Stomach (tissue), 9 donors: ENCODE measurements around the gene NFATC1. TPM values are rescaled to one million over a fixed set of nuclear protein-coding genes. Genes with fewer than 3 reads are reported as not detected.
A peak's percentile ranks its signal among the peaks of the same experiment; 100 is the strongest.

Experiments
- DNase-seq, 2 donors: peaks; one replicate each; pipeline versions ENCODE4 v3.0.0 to v3.0.0-alpha.2; 2013 to 2019
- H3K27ac ChIP-seq, 5 donors: fragments of 200-600 bp in 4 of 5; sonication (generic) in 4 of 5; one replicate each; pipeline ENCODE4 v1.5.1; 2013 to 2019; ENCODE audit warnings: mild to moderate bottlenecking in 1 of 5, moderate library complexity in 1 of 5
- H3K27me3 ChIP-seq, 3 donors: fragments of 200-600 bp; sonication (generic); one replicate each; pipeline ENCODE4 v1.5.1; 2017 to 2019; ENCODE audit warnings: mixed run types in 1 of 3
- H3K36me3 ChIP-seq, 4 donors: fragments of 200-600 bp; sonication (generic); 1 replicate in 3 of 4; 2 replicates in 1 of 4; pipeline ENCODE4 v1.5.1; 2016 to 2019
- H3K4me1 ChIP-seq, 4 donors: fragments of 200-600 bp; sonication (generic); one replicate each; pipeline ENCODE4 v1.5.1; 2016 to 2019
- H3K4me3 ChIP-seq, 4 donors: fragments of 200-600 bp; sonication (generic) in 3 of 4; one replicate each; pipeline ENCODE4 v1.5.1; 2016 to 2019; ENCODE audit warnings: mild to moderate bottlenecking in 1 of 4
- H3K9me3 ChIP-seq, 4 donors: fragments of 200-600 bp; sonication (generic); one replicate each; pipeline ENCODE4 v1.5.1; 2016 to 2019
- EP300 ChIP-seq: sonication (generic); formaldehyde crosslinking; IDR thresholded peaks from one replicate; pipeline ENCODE4 v1.6.1; 2017; ENCODE audit warnings: antibody characterized with exemption
- POLR2A ChIP-seq, 4 donors: fragments of 450-650 bp; IDR thresholded peaks; one replicate each; pipeline ENCODE4 v1.6.1; 2016; ENCODE audit warnings: antibody characterized with exemption in 4 of 4, control low read depth in 2 of 4, mild to moderate bottlenecking in 1 of 4, moderate library complexity in 1 of 4
- POLR2AphosphoS5 ChIP-seq, 3 donors: sonication (generic); formaldehyde crosslinking; IDR thresholded peaks; one replicate each; pipeline ENCODE4 v1.6.1; 2016; ENCODE audit warnings: antibody characterized with exemption in 3 of 3
- WGBS, 5 donors: extraction: QIAGEN DNeasy Blood & Tissue Kit in 3 of 5; methylation state at CpG; one replicate each; pipeline versions ENCODE4 v1.1.5 to v1.1.7; 2013 to 2018; 5-methylcytosine and 5-hydroxymethylcytosine counted together
- intact Hi-C: fragments of 100-400 bp; cut with DNase I; formaldehyde crosslinking; loops from one replicate; pipeline ENCODE4 v1.15.1; 2023; ENCODE audit warnings: low total_unique reads
- polyA plus RNA-seq, 3 donors: library from polyadenylated mRNA; stranded (reverse); fragments of 200-250 nt; gene quantifications; one replicate each; pipeline ENCODE4 v1.2.3, GENCODE V29; 2013
- total RNA-seq, 5 donors: library from RNA; depleted of rRNA; stranded (reverse); fragments of >200 nt; gene quantifications; one replicate each; pipeline versions ENCODE4 v1.1.0 to v1.2.3, GENCODE V29; 2014 to 2016
- TF ChIP-seq, protein P1 (sequence below), 7 experiments: fragments of 450-650 bp in 4 of 7; fragments of 200-600 bp in 3 of 7; sonication (generic) in 3 of 7; IDR thresholded peaks; one replicate each; pipeline ENCODE4 v1.5.1; 2016 to 2019; ENCODE audit warnings: antibody characterized with exemption in 7 of 7, control low read depth in 2 of 7, mild to moderate bottlenecking in 1 of 7
- donor health status: healthy with polysubstance abuse.
- donor health status: Bipolar disorder and iron deficiency.
- donor health status: healthy.

NFATC1 gene
- total and polyA plus RNA-seq, 8 donors, result 2.6 to 14.0 (median 6.1) TPM

- 66 to 76% (median 71%) methylated on average over 15 to 22 of the region's 22 CpGs for WGBS, 5 donors
- peak in 1 of 2 donors; percentile 89 for DNase-seq
- no peak for TF ChIP-seq POLR2AphosphoS5 (IDR thresholded peaks at IDR 0.05)
- no peak for TF ChIP-seq EP300
- TF ChIP-seq POLR2A (IDR thresholded peaks at IDR 0.05), result no peak
- TF ChIP-seq, protein P1, sequence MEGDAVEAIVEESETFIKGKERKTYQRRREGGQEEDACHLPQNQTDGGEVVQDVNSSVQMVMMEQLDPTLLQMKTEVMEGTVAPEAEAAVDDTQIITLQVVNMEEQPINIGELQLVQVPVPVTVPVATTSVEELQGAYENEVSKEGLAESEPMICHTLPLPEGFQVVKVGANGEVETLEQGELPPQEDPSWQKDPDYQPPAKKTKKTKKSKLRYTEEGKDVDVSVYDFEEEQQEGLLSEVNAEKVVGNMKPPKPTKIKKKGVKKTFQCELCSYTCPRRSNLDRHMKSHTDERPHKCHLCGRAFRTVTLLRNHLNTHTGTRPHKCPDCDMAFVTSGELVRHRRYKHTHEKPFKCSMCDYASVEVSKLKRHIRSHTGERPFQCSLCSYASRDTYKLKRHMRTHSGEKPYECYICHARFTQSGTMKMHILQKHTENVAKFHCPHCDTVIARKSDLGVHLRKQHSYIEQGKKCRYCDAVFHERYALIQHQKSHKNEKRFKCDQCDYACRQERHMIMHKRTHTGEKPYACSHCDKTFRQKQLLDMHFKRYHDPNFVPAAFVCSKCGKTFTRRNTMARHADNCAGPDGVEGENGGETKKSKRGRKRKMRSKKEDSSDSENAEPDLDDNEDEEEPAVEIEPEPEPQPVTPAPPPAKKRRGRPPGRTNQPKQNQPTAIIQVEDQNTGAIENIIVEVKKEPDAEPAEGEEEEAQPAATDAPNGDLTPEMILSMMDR (IDR thresholded peaks at IDR 0.05), result no peak
Observed at GRCh38 chr18:79496978-79497637, 101.4 kb downstream of the NFATC1 start.

DNA sequence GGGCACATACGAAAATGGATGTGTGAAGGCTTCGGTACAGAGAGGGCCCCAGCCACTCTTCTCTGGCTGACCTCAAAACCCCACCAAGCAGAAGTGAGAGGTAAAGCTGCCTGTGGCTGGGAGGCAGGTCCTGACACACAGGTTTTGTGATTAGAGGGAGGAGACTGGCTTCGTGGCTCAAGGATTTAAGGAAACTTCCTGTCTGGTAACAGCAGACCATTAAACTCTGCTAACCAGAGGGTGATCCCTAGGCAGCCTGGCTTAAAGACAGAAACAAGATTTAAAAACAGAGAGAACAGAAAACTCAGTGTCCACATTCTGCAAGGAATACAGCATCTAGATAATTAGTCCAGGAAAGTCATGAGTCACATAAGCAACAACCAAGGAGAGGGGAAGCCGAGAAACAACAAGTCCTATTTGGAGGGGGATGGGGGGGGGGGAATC lies 101.9 kb downstream of the NFATC1 start:
- Histone ChIP-seq H3K4me1 (peaks cover 0 to 13% (median 0%) of the 10 kb centered on the region in 4 donors), H3K9me3 (peaks cover 0 to 21% (median 12%) of the 10 kb centered on the region in 4 donors), H3K27me3 (no peaks in the 10 kb centered on the region), H3K36me3 (peaks cover 0 to 12% (median 8%) of the 10 kb centered on the region in 4 donors), H3K4me3 (no peak overlapping the region), H3K27ac (peak overlapping the region in 1 of 5 donors; percentile 42)
- DNase-seq, result no peak
- TF ChIP-seq POLR2AphosphoS5 (IDR thresholded peaks at IDR 0.05), result no peak
- TF ChIP-seq, protein P1 (IDR thresholded peaks at IDR 0.05), result no peak
- no peak for TF ChIP-seq POLR2A (IDR thresholded peaks at IDR 0.05)
- TF ChIP-seq EP300, result no peak
- intact Hi-C loops, result no loop called here
- 63 to 81% (median 73%) methylated on average over 4 of the region's 4 CpGs for WGBS, 5 donors

More at GRCh38 chr18:79496978-79497637, 101.4 kb downstream of the NFATC1 start:
- H3K9me3 ChIP-seq, result peaks cover 0 to 21% (median 12%) of the 10 kb centered on the region in 4 donors
- H3K27ac ChIP-seq, result peak overlapping the region in 2 of 5 donors; percentile 19 to 42
- peaks cover 0 to 13% (median 0%) of the 10 kb centered on the region in 4 donors for H3K4me1 ChIP-seq
- intact Hi-C loops, result no loop called here
- H3K4me3 ChIP-seq, result no peak overlapping the region
- peaks cover 0 to 12% (median 8%) of the 10 kb centered on the region in 4 donors for H3K36me3 ChIP-seq
- no peaks in the 10 kb centered on the region for H3K27me3 ChIP-seq

GRCh38 chr18:79498662-79499061 lies 102.9 kb downstream of the NFATC1 start:
- peaks cover 0 to 21% (median 12%) of the 10 kb centered on the region in 4 donors for H3K9me3 ChIP-seq
- peaks cover 0 to 13% (median 0%) of the 10 kb centered on the region in 4 donors for H3K4me1 ChIP-seq
- no peaks in the 10 kb centered on the region for H3K27me3 ChIP-seq
- intact Hi-C loops, result no loop called here
- peaks cover 0 to 5% (median 4%) of the 10 kb centered on the region in 4 donors for H3K36me3 ChIP-seq
- DNase-seq, result no peak
- H3K27ac ChIP-seq, result no peak overlapping the region
- WGBS, 5 donors, result 90 to 97% (median 96%) methylated on average over 6 of the region's 6 CpGs
- no peak overlapping the region for H3K4me3 ChIP-seq
- TF ChIP-seq POLR2A (IDR thresholded peaks at IDR 0.05) (no peak), EP300 (no peak), POLR2AphosphoS5 (IDR thresholded peaks at IDR 0.05) (no peak)
- TF ChIP-seq, protein P1 (IDR thresholded peaks at IDR 0.05), result no peak

DNA sequence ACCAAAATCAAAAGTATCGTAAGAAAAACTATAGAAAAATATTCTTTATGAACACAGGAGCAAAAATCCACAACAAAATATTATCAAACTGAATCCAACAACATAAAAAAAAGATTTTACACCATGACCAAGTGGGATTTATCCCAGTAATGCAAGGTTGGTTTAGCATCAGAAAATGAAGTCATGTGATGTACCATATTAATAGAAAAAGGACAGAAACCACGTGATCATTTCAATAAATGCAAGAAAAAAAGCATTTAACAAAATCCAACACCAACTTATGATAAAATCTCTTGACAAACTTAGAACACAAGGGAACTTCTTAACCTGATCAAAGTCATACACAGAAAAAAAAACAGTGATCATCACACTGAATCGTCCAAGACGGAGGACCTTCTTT lies 105.3 kb downstream of the NFATC1 start:
- Histone ChIP-seq H3K36me3 (no peaks in the 10 kb centered on the region), H3K4me3 (no peak overlapping the region), H3K27me3 (no peaks in the 10 kb centered on the region), H3K27ac (no peak overlapping the region), H3K9me3 (peaks cover 0 to 21% (median 12%) of the 10 kb centered on the region in 4 donors), H3K4me1 (peaks cover 3 to 16% (median 5%) of the 10 kb centered on the region in 4 donors)
- intact Hi-C loops, result no loop called here
- TF ChIP-seq POLR2AphosphoS5 (IDR thresholded peaks at IDR 0.05) (no peak), EP300 (no peak), POLR2A (IDR thresholded peaks at IDR 0.05) (no peak)
- TF ChIP-seq, protein P1 (IDR thresholded peaks at IDR 0.05), result no peak
- WGBS, 5 donors, result 89 to 96% (median 91%) methylated on average over 4 of the region's 4 CpGs
- DNase-seq, result no peak
